Posterior cingulate gyrus (tissue), 11 donors: ENCODE data around the gene ZMIZ1.

Experiments used
- DNase-seq, 10 donors: peaks; one replicate each; pipeline versions ENCODE4 v3.0.0 to v3.0.0-alpha.2; 2020 to 2021; ENCODE audit warnings: mixed read lengths in 3 of 10
- intact Hi-C: fragments of 100-400 bp; cut with DNase I; formaldehyde crosslinking; loops from one replicate; pipeline ENCODE4 v1.15.1; 2023

The ZMIZ1 gene, protein sequence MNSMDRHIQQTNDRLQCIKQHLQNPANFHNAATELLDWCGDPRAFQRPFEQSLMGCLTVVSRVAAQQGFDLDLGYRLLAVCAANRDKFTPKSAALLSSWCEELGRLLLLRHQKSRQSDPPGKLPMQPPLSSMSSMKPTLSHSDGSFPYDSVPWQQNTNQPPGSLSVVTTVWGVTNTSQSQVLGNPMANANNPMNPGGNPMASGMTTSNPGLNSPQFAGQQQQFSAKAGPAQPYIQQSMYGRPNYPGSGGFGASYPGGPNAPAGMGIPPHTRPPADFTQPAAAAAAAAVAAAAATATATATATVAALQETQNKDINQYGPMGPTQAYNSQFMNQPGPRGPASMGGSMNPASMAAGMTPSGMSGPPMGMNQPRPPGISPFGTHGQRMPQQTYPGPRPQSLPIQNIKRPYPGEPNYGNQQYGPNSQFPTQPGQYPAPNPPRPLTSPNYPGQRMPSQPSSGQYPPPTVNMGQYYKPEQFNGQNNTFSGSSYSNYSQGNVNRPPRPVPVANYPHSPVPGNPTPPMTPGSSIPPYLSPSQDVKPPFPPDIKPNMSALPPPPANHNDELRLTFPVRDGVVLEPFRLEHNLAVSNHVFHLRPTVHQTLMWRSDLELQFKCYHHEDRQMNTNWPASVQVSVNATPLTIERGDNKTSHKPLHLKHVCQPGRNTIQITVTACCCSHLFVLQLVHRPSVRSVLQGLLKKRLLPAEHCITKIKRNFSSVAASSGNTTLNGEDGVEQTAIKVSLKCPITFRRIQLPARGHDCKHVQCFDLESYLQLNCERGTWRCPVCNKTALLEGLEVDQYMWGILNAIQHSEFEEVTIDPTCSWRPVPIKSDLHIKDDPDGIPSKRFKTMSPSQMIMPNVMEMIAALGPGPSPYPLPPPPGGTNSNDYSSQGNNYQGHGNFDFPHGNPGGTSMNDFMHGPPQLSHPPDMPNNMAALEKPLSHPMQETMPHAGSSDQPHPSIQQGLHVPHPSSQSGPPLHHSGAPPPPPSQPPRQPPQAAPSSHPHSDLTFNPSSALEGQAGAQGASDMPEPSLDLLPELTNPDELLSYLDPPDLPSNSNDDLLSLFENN

DNA sequence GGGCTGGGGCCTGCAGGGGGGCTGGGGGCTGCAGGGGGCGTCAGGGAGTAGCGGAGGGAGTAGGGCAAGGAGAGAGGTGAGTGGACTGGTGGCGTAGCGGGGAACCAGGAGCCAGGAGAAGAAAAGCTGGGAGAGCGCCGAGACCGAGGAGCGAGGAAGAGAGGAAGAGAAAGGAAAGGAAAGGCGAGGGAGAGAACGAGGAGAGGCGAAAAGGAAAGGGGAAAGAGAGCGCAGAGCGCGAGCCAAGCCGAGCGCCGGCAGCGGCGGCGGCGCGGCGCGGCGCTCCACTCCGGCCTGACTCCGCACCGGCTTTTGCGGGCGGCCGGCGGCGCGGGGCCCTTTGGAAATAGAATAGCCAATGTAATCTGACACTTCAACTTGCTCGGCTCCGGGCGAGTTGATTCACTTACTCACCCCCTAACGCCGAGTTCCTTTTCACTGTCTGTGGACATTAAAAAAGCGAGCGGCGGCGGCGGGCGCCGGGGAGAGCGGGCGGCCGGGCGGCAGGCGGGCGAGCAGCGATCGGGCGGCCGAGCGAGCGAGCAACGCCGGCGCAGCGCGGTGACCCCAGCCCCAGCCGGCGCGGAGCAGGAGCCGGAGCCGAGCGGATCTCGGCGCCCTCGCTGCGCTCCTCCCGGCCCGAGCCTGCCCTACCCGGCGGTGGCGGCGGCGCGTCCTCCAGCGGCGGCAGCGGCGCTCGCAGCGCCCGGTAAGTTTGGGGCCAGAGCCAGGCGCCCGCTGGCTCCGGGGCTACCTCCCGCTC, at the start of gene ZMIZ1:
TSS of gene ZMIZ1 (plus strand) at position 405 of the 763 bp plus-strand sequence. CDS start 132,667 bp downstream, outside the sequence.
- intact Hi-C loops, result loop anchor here (1.0 to 10.0 kb wide), 3 partner anchors 94 to 766 kb away; no protein-coding TSS in a partner anchor
- peak; percentile 75 to 97 (median 84) for DNase-seq

DNA sequence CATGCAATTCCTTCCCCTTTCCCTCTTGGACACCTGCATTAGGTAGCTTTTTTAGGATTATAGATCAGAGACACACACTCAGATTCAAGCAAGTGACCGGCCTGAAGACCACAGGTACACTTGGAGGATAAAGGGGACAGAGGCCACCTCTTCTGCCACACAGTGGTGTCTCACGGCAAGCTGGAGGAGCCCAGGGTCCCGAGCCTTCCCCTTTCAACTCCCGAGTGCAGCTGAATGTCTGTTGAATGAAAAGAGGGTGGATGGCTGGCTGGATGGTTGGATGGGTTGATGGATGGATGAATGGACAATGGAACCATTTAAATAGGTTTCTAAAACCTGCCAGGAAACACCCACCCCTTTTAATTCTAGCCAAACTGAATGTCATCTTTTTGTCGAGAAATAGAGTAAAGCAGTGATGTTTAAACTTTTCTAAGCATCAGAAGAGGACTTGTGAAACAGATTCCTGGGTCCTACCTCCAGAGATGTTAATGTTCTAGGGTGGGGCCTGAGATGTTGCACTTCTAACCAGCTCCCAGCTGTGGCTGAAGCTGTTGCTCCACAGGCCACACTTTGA, 49.2 kb upstream of the ZMIZ1 start:
- intact Hi-C loops, result no loop called here
- DNase-seq, result peak in 3 of 10 donors; percentile 59 to 72 (median 61)

DNA sequence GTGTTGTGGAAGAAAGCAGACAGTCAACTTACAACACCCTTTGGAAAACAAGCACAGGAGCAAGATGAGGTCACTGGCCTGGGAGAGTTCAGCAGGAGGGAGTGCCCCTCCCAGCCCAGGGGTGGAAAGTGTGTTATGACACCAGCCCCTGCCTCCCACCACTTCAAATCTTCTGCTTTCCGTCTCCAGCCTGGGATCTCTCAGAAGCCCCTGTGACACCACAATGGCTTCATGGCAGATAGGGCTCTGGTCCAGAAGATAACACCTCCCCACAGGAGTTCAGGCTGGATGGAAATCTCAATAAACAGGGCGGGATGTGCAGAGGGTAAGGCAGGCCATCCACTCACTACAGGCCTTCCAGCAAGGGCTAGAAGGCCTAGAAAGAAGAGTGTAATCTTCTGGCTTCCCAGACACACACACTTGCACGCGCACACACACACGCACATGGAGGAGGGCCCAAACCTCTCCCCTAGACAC, 48.7 kb upstream of the ZMIZ1 start:
- intact Hi-C loops, result no loop called here
- peak in 3 of 10 donors; percentile 20 to 47 (median 42) for DNase-seq

DNA sequence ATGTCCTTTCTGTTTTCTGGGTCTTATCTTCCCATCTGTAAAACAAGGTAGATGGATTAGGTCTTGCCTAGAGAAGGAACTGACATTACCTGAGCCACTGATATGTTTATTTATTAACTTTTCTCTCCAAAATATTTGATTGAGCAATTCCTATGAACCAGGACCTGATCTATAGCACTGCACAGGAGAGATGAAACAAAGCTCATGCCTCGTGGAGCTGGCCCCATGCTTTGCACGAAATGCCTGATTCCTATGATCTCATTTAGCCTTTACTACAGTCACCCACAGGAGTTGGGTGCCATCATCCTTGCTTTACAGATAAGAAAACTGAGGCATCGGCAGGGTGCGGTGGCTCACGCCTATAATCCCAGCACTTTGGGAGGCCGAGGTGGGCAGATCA, 48.2 kb upstream of the ZMIZ1 start:
- intact Hi-C loops, result no loop called here
- peak in 2 of 10 donors; percentile 13 to 24 for DNase-seq

DNA sequence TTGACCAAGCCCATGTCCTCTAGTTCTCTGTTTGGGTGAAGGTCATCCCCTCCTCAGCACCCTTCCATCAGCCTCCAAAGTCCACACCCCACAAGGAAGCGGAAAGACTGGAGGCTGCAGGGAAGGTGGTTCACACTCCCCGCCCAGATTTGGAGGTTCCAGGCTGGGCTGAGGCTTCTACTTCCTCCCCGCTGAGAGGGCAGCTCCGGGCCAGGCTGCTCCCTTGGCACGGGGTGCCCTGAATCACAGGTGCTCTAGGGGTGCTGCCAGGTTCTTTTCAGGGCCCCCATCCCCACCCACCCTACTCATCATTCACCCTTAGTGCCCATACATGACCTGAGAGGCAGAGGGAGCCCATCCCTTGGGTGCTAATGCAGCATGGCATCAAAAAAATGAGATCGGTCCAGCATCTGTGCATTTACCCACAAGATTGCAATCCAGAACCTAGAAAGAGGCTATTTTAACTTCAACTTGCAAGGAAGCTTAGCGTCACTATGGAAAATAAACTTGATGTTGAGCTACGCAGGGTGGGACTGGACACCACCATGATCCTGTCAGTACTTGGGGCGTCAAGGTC, 47.3 kb upstream of the ZMIZ1 start:
- DNase-seq, result peak in 4 of 10 donors; percentile 3 to 57 (median 26)

DNA sequence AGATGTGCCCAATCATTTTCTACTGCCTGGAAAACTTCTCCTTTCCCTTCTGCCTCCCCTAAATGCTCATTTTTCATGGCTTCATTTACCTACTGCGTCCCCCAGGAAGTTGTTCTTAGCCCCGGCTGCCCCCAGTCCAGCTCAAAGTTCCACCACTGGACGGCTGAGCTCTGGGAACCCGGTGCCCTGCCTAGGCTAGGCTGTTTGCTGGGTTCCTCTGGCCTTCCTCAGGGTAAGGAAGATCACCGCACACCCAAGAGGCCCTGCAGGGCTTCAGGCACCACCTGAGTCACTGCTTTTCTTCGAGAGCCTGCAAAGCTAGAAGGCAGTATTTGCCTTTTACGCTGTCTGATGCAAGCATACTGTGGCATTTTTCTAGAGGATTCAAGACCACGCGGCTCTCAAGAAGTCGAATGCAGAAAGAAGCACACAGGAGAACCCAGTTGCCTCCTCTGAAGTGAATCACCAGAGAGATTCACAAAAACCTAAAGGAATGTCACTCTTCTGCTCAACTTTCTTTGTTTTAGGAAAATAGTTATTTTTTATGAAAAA, 46.7 kb upstream of the ZMIZ1 start:
- intact Hi-C loops, result no loop called here
- DNase-seq, result peak in 3 of 10 donors; percentile 8 to 33 (median 31)

More for the DNA sequence above, 47.3 kb upstream of the ZMIZ1 start:
- intact Hi-C loops, result no loop called here

DNA sequence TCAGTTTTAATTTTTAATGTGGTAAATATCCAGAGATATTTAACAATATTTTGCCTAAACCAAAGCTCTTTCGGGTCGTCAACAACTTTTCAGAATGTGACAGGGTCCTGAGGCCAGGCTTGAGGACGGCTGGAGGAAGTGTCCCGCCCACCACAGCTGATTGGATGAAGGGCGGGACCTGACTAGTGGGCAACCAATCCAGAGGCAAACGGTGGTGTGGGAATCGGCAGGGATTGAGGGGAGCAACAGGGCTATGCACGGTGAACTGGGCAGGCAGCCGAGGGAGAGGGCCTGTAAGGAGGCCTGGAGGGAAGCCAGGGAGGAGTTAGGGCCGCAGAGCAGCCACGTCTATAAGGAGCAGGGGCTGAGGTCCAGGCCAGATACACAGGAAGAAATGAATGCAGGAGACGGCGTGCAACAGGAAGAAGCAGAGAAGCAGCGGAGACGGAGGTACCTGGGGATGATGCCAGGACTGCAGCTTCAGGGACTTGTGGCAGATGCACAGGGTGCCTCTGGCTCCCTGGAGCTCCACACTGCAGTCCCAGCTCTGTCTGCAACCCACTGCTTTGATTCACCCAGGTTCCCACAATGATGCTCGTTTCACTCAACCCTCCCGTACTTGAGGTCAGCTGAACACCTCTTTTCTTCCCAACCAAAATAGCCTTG, 46.1 kb upstream of the ZMIZ1 start:
- intact Hi-C loops, result no loop called here
- DNase-seq, result peak in 5 of 10 donors; percentile 24 to 87 (median 74)

DNA sequence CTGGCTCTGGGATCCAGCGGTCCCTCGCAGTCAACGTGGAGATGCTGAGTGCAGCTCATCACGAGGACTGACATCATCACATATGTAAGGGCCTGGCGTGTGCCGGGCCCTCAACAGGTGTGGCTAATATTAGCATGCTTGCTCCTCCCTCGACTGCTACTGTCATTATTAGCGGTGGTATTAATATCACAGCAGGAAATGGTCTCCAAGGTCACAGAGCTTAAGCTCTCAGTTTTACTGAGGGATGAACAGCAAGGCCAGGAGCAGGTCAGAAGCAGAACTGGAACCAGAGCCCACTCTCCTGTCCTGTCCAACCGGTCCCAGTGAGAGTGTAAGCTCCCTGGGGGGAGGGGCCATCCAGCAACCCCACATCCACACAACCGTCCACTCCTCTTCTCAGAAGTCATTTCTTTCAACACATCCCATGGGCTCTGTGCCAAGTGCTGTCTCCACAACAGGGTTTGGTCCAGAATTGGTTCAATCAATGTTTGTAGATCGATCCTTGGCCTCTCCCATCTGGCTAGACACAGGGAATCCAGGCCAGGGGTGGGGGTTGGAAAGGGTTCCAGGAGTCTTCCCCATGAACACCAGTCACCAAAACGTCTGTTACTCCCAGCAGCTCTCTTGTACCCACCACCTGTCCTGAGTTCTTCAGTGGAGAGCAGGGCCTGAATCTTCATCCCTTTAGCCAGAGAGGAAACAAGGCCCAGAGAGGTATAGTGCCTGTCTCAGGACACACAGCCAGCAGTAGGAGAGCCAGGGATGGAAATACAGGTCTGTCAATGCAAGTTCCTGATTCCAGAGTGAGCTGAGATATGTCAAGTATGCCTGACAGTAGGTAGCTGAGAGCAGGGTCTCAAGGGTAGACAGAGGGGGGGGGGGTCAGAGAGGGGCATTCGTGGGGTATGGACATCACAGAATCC, 45.3 kb upstream of the ZMIZ1 start:
- intact Hi-C loops, result no loop called here
- peak in 3 of 10 donors; percentile 17 to 52 (median 27) for DNase-seq

DNA sequence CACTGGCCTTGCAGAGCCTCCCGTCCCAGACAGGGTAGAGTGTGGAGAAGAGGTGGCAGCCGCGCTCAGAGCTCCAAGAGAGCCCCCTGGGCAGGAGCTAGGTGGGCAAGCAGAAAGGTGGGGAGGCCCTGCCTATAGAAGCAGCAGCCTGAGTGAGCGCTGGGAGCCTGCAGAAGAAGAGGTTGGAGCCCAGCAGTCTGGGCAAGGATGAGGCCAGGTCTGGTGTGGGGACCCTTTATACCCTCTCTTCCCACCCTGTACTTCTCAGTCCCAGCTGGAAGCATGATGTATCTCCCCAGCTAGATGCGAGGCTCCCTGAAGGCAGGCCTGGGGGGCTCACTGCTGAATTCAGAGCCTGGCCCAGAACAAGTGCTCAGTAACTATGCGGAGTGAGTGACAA, 44.5 kb upstream of the ZMIZ1 start:
- intact Hi-C loops, result no loop called here
- DNase-seq, result peak in 3 of 10 donors; percentile 34 to 71 (median 52)

DNA sequence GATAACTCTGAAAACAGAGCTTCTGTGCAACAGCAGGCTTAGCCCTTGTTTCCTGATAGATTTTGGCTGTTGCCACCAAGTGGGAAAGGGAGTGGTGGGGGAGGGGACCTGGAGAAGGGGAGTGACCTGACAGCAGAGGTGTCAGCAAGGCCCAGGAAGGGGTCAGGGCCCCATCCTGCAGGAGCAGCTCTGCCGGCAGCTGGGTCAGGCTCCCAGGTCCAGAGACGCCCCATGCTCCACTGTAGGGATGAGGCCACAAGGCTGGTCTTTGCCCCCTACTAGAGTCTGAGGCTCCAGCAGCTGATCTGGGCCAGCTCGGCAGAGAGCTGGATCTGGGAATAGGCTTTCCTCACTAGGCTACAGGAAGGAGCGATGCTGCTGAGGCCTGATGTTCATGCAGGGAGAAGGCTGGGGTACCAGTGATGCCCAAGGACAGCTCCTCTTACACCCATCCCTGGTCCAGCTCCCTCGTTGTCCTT, 44.0 kb upstream of the ZMIZ1 start:
- DNase-seq, result peak in 2 of 10 donors; percentile 20 to 64

DNA sequence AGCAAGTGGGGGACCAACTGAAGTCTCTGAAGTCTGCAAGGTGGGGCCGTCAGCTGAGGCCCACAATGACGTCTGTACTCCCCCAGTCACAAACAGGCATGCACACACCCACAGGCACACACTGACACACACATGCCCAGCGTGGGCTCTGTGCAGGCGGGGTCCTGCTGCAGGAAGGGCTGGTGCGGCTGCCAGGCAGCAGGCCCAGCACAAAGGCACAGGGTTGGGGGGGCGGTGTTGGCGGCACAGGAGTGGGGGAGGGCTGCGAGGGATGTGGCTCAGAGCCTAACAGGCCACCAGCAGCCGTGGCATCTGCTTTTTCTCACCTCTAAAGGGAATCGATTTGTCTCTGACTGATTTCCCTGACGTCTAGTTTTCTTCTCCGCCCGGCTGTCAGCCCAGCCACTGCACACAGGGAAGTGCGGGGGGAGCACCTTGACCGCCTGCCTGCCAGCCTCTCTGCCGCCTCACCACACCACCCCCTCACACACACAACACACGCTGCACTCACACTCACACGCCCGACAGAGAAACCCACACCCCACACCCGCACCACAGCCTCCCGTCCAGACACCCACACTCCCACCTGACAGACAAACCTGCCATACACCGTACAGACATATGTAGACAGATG, 43.5 kb upstream of the ZMIZ1 start:
- intact Hi-C loops, result no loop called here
- DNase-seq, result peak in 9 of 10 donors; percentile 25 to 90 (median 51)

More for the DNA sequence above, 44.0 kb upstream of the ZMIZ1 start:
- intact Hi-C loops, result no loop called here

DNA sequence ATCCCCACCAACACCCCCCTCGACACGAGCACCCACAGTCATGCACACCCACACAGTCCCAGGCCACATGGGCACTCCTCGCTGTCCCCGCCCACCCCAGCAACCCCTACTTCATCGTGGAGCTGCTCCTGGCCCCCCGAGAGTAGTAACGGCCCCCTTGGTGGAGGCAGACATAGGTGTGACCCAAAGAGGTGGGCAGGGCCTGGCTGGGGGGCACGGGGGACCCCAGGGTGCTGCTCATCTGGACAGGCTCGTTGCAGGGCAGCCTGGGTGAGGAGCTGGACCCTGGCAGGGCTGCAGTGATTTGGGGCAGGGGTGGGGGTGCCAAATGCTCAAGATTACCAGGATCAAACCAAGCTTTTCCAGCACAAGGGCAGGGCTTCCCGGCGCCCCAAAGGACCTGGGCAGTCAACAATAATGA, 42.4 kb upstream of the ZMIZ1 start:
- peak in 3 of 10 donors; percentile 65 to 72 (median 65) for DNase-seq
- intact Hi-C loops, result no loop called here

DNA sequence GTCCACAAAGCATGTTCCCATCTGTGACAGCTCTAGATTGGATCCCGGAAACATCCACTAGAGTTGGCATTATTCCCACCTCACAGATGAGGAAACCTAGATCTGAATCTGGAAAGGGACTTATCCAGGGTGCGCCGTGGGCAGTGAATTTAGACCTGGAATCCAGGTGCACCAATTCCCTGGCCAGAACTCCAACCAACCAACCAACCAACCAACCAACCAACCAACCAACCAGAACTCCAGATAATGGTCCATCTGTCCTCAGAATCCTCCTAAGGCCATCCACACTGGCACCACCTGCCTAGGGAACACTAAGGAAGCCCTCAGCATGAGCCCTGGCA, 42.0 kb upstream of the ZMIZ1 start:
- intact Hi-C loops, result no loop called here
- DNase-seq, result peak in 1 of 10 donors; percentile 5

DNA sequence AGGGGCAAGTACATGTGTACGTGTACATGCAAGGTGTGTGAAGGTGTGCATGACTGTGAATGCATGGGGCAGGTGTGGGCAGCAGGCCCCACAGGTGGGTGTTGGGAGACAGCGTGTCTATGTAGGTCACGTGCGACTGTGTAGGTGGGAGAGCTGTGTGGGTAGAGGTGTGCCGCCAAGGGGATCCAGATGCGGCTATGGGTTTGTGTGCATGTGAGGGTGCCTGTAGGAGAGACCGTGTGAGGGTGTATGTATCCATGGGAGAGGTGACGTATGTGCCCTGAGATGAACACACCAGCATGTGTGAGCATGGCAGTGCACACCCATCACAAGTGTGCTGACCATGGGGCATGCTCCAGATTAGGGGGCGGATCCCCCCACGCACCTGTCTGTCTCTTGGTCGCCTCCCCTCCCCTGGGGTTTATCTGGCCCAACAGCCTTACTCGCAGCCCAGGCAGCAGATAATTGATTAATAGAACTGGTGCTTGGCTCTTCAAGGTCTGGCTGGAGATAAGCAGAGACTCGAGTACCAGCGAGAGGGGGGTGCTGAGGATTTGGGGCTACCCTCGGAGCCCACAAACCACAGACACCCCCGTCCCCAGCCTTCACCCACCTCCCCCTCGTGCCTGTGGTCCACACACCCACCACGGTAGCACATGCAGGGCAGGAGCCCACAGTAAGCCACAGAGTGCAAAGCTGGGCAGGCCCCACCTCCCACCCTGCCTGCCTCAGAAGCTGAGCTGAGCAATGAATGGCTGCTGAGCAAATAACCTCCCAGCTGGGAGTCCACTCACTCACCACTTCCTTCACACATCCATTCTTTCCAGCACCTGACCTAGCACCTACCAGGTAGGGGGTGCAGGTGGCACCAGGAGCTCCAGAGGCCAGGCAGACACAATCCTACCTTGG, 41.4 kb upstream of the ZMIZ1 start:
- peak in 3 of 10 donors; percentile 32 to 77 (median 72) for DNase-seq

DNA sequence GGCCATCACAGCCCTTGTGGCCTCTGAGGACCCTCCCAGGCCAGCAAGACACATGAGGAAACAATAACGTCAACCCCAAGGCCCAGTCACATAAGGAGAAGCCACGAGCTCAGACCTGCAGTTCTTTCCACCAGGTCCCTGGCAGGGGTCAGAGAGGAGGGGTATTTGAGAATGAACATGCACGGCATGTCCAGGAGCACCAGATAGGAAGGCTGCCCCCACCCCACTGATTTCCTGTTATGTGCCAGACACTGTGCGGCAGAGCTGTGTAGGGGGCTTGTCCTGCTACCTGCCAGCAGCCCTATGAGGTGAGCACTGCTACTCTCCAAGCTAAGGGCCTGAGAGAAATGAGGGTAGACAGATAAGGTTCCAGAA, 40.7 kb upstream of the ZMIZ1 start:
- DNase-seq, result peak in 1 of 10 donors; percentile 39
- intact Hi-C loops, result no loop called here

More for the DNA sequence above, 41.4 kb upstream of the ZMIZ1 start:
- intact Hi-C loops, result no loop called here
